Neural progenitor cell (in vitro differentiated cells): ENCODE data around the gene RPL35A. TPM values are rescaled to one million over a fixed set of nuclear protein-coding genes. Genes with fewer than 3 reads are reported as not detected.
"Not testable (repeated sequence)": the region's sequence is repeated elsewhere in the genome, so short reads cannot be mapped to it uniquely, and the experiment has no call there.

Experiments
- DNase-seq: peaks from one replicate; pipeline ENCODE4 v3.0.0-alpha.2; 2016; ENCODE audit warnings: low spot score
- H2AFZ ChIP-seq: fragments of 200-600 bp; sonication (generic); replicated peaks from 2 replicates; pipeline ENCODE4 v1.6.1; 2016; ENCODE audit warnings: antibody characterized with exemption
- H3F3A ChIP-seq: fragments of 200-600 bp; sonication (generic); 2 replicates; pipeline ENCODE4 v1.6.1; 2016; ENCODE audit warnings: antibody characterized with exemption, low read depth
- H3K27ac ChIP-seq: fragments of 200-600 bp; sonication (generic); 2 replicates; pipeline ENCODE4 v1.5.1; 2016; ENCODE audit warnings: mild to moderate bottlenecking
- H3K27me3 ChIP-seq: fragments of 200-600 bp; sonication (generic); 2 replicates; pipeline ENCODE4 v1.6.1; 2016; ENCODE audit warnings: mild to moderate bottlenecking, moderate library complexity
- H3K36me3 ChIP-seq: fragments of 200-600 bp; sonication (generic); 2 replicates; pipeline ENCODE4 v1.5.1; 2016
- H3K4me1 ChIP-seq: fragments of 200-600 bp; sonication (generic); 2 replicates; pipeline ENCODE4 v1.6.1; 2016; ENCODE audit warnings: mixed run types
- H3K4me2 ChIP-seq: fragments of 200-600 bp; sonication (generic); 2 replicates; pipeline ENCODE4 v1.6.1; 2016
- H3K4me3 ChIP-seq: fragments of 200-600 bp; sonication (generic); 2 replicates; pipeline ENCODE4 v1.5.1; 2016
- H3K79me2 ChIP-seq: fragments of 200-600 bp; sonication (generic); 2 replicates; pipeline ENCODE4 v1.6.1; 2016; ENCODE audit warnings: low read depth
- H3K9ac ChIP-seq: fragments of 200-600 bp; sonication (generic); 2 replicates; pipeline ENCODE4 v1.6.1; 2016
- H3K9me3 ChIP-seq: fragments of 200-600 bp; sonication (generic); 2 replicates; pipeline ENCODE4 v1.5.1; 2016; ENCODE audit warnings: low read depth
- H4K20me1 ChIP-seq: fragments of 200-600 bp; sonication (generic); 2 replicates; pipeline ENCODE4 v1.6.1; 2016; ENCODE audit warnings: low read depth
- H3K27ac Mint-ChIP-seq: 3 replicates; pipeline ENCODE4 v1.8.0; 2021; ENCODE audit warnings: mixed read lengths
- H3K27me3 Mint-ChIP-seq: 2 replicates; pipeline ENCODE4 v1.8.0; 2022; ENCODE audit warnings: low read depth, mild to moderate bottlenecking, inconsistent platforms, moderate library complexity, mixed read lengths; ENCODE audit not compliant: insufficient read depth
- H3K36me3 Mint-ChIP-seq: 3 replicates; pipeline ENCODE4 v1.8.0; 2021; ENCODE audit warnings: mixed read lengths
- H3K4me1 Mint-ChIP-seq: 3 replicates; pipeline ENCODE4 v1.8.0; 2021; ENCODE audit warnings: mixed read lengths
- H3K4me3 Mint-ChIP-seq: 3 replicates; pipeline ENCODE4 v1.8.0; 2021; ENCODE audit warnings: mild to moderate bottlenecking, moderate library complexity, mixed read lengths
- H3K9me3 Mint-ChIP-seq: 3 replicates; pipeline ENCODE4 v1.8.0; 2020; ENCODE audit warnings: mixed read lengths
- EZH2 ChIP-seq: fragments of 200-600 bp; sonication (generic); IDR thresholded peaks from 2 replicates; pipeline ENCODE4 v1.6.1; 2017; ENCODE audit warnings: antibody characterized with exemption, mild to moderate bottlenecking, moderate library complexity
- EZH2phosphoT487 ChIP-seq: fragments of 200-600 bp; sonication (generic); IDR thresholded peaks from 2 replicates; pipeline ENCODE4 v1.6.1; 2017; ENCODE audit warnings: antibody characterized with exemption
- total RNA-seq: library from RNA; depleted of rRNA; stranded (reverse); fragments of >200 nt; gene quantifications from 2 replicates; pipeline ENCODE4 v1.2.3, GENCODE V29; 2015; ENCODE audit warnings: low replicate concordance
- TF ChIP-seq, protein P1 (sequence below): fragments of 200-600 bp; sonication (generic); IDR thresholded peaks from 2 replicates; pipeline ENCODE4 v1.5.1; 2017; ENCODE audit warnings: antibody characterized with exemption, mild to moderate bottlenecking

The RPL35A gene
- total RNA-seq, 1 donor from 2014 or later = 1,573 TPM

DNA sequence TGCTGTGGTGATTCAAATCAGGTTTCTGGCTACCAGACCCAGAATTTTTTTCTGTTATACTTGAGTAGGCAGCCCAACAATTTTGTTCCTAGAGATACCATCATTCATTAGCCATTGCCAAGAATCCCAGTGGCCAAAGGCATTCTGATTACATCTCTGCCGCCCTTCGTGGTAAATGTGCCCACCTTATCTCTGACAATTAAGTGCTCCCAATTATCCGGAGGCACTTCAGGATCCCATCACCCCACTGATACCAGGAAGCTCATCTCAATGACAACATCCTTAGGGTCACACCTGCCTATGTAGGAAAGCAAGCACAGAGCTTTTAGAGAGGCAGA lies 43.2 kb upstream of the RPL35A start:
- H3K36me3 Mint-ChIP-seq = peaks cover 6% of the 10 kb centered on the region
- no peaks in the 10 kb centered on the region for H3K4me1 ChIP-seq
- H2AFZ ChIP-seq = no peak overlapping the region
- peaks cover 9% of the 10 kb centered on the region for H3K9me3 Mint-ChIP-seq
- H3K4me3 Mint-ChIP-seq = no peak overlapping the region
- no peaks in the 10 kb centered on the region for H3K9me3 ChIP-seq
- H3K36me3 ChIP-seq = no peaks in the 10 kb centered on the region
- no peak overlapping the region for H3K9ac ChIP-seq
- peaks cover 2% of the 10 kb centered on the region for H3K27me3 Mint-ChIP-seq
- H3F3A ChIP-seq = no peaks in the 10 kb centered on the region
- no peaks in the 10 kb centered on the region for H3K79me2 ChIP-seq
- DNase-seq = no peak
- H3K4me3 ChIP-seq = no peak overlapping the region
- peaks cover 14% of the 10 kb centered on the region for H3K4me1 Mint-ChIP-seq
- H3K27ac ChIP-seq = no peak overlapping the region
- TF ChIP-seq EZH2 (no peak), EZH2phosphoT487 (no peak)
- TF ChIP-seq, protein P1, sequence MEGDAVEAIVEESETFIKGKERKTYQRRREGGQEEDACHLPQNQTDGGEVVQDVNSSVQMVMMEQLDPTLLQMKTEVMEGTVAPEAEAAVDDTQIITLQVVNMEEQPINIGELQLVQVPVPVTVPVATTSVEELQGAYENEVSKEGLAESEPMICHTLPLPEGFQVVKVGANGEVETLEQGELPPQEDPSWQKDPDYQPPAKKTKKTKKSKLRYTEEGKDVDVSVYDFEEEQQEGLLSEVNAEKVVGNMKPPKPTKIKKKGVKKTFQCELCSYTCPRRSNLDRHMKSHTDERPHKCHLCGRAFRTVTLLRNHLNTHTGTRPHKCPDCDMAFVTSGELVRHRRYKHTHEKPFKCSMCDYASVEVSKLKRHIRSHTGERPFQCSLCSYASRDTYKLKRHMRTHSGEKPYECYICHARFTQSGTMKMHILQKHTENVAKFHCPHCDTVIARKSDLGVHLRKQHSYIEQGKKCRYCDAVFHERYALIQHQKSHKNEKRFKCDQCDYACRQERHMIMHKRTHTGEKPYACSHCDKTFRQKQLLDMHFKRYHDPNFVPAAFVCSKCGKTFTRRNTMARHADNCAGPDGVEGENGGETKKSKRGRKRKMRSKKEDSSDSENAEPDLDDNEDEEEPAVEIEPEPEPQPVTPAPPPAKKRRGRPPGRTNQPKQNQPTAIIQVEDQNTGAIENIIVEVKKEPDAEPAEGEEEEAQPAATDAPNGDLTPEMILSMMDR = no peak
- no peaks in the 10 kb centered on the region for H4K20me1 ChIP-seq
- H3K27ac Mint-ChIP-seq = no peak overlapping the region
- no peak overlapping the region for H3K4me2 ChIP-seq
- no peaks in the 10 kb centered on the region for H3K27me3 ChIP-seq

DNA sequence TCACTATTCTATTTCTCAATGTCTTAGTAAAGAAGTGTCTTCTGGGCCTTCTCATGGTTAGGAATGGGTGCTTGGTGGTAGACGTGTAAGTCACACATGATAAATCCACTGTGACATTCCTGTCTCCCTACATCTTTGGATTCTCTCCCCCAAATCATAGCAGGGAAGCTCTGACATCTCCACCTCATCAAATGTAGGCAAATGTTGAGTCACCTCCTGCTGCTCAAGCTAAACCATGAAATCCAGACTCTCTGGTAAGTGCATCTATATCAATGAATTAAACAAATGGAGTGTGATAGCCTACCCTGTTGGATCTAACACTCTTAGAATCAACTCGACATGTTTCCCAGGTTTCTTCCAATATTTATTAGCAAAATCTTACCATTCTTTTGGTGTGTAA lies 42.8 kb upstream of the RPL35A start:
- Histone ChIP-seq H3K4me2 (no peak overlapping the region), H3K9ac (no peak overlapping the region)

DNA sequence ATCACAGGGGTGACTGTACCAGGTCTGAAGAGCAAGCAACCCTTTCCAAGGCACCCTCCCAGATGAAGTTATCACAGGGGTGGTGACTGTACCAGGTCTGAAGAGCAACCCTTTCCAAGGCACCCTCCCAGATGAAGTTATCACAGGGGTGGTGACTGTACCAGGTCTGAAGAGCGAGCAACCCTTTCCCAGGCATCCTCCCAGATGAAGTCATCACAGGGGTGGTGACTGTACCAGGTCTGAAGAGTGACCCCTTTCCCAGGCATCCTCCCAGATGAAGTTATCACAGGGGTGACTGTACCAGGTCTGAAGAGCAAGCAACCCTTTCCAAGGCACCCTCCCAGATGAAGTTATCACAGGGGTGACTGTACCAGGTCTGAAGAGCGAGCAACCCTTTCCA lies 41.4 kb upstream of the RPL35A start:
- peaks cover 27% of the 10 kb centered on the region for H3K4me1 Mint-ChIP-seq
- not testable (repeated sequence) for H3K9me3 Mint-ChIP-seq, H3K27ac Mint-ChIP-seq

More for the DNA sequence above, 42.8 kb upstream of the RPL35A start:
- Histone ChIP-seq H3K9me3 (no peaks in the 10 kb centered on the region), H2AFZ (no peak overlapping the region), H3F3A (peaks cover 4% of the 10 kb centered on the region), H3K36me3 (no peaks in the 10 kb centered on the region), H3K4me1 (peaks cover 4% of the 10 kb centered on the region), H4K20me1 (no peaks in the 10 kb centered on the region), H3K27me3 (no peaks in the 10 kb centered on the region), H3K4me3 (no peak overlapping the region), H3K27ac (no peak overlapping the region), H3K79me2 (no peaks in the 10 kb centered on the region)
- peaks cover 14% of the 10 kb centered on the region for H3K4me1 Mint-ChIP-seq
- TF ChIP-seq, protein P1 = no peak
- TF ChIP-seq EZH2 (no peak), EZH2phosphoT487 (no peak)
- H3K4me3 Mint-ChIP-seq = no peak overlapping the region
- peaks cover 6% of the 10 kb centered on the region for H3K36me3 Mint-ChIP-seq
- DNase-seq = no peak
- H3K27ac Mint-ChIP-seq = no peak overlapping the region
- peaks cover 7% of the 10 kb centered on the region for H3K9me3 Mint-ChIP-seq
- H3K27me3 Mint-ChIP-seq = peaks cover 2% of the 10 kb centered on the region

DNA sequence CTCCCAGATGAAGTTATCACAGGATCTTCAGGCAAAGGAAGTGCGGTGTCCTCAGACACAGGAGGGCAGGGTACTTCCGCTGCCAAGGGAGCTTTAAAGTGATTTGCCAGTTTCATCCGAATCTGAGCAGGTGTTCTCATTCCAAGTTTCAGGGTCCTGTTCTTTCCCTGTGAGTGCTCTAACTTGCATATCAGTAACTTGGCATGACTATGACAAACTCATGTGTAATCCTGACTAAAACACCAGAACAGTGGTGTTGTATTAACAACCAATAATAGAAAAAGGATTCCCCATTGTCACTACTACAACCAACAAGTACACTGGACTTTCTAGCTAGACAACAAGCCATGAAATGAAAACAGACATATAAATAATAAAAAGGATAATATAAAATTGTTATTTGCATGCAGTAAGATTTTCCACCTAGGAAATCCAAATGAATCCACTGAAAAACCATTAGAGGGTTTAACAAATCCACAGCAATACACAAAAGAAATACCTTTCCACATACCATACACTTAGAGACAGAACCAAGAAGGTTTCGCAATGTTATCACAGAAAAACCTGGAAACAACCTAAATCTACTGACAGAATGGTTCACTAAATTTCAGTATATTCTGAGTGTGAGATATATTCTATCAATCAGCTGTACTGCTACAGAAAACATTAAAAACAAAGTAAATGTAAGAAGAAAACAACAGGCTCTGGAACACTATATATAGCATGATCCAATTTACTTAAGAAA lies 40.9 kb upstream of the RPL35A start:
- Histone ChIP-seq H4K20me1 (no peaks in the 10 kb centered on the region), H3K27ac (no peak overlapping the region), H3K4me3 (no peak overlapping the region), H3K36me3 (no peaks in the 10 kb centered on the region), H3K79me2 (no peaks in the 10 kb centered on the region), H3K4me1 (peaks cover 23% of the 10 kb centered on the region), H2AFZ (no peak overlapping the region), H3F3A (peaks cover 22% of the 10 kb centered on the region), H3K27me3 (no peaks in the 10 kb centered on the region), H3K4me2 (no peak overlapping the region), H3K9ac (no peak overlapping the region), H3K9me3 (no peaks in the 10 kb centered on the region)
- H3K9me3 Mint-ChIP-seq = no peaks in the 10 kb centered on the region
- no peak for TF ChIP-seq EZH2phosphoT487
- TF ChIP-seq EZH2 = no peak
- TF ChIP-seq, protein P1 = no peak
- peaks cover 6% of the 10 kb centered on the region for H3K36me3 Mint-ChIP-seq
- H3K27me3 Mint-ChIP-seq = peaks cover 2% of the 10 kb centered on the region
- H3K4me1 Mint-ChIP-seq = peaks cover 31% of the 10 kb centered on the region
- H3K4me3 Mint-ChIP-seq = no peak overlapping the region
- H3K27ac Mint-ChIP-seq = no peak overlapping the region
- no peak for DNase-seq

More for the DNA sequence above, 41.4 kb upstream of the RPL35A start:
- not testable (repeated sequence) for DNase-seq, H3K9me3 ChIP-seq, H2AFZ ChIP-seq, H3K4me2 ChIP-seq, H3K36me3 Mint-ChIP-seq, H3K4me3 Mint-ChIP-seq, H3K27ac ChIP-seq, H3K79me2 ChIP-seq, H3K9ac ChIP-seq, H3K27me3 ChIP-seq, H3K27me3 Mint-ChIP-seq, H4K20me1 ChIP-seq, H3K4me3 ChIP-seq, H3K36me3 ChIP-seq
- H3K4me1 ChIP-seq = peaks cover 17% of the 10 kb centered on the region
- peaks cover 17% of the 10 kb centered on the region for H3F3A ChIP-seq
